Astrocyte (in vitro differentiated cells and primary cell): ENCODE data around the gene PLEKHF1. TPM values are rescaled to one million over a fixed set of nuclear protein-coding genes. Genes with fewer than 3 reads are reported as not detected.

Experiments used
- DNase-seq: peaks from one replicate; pipeline ENCODE4 v3.0.0-alpha.2; 2010; ENCODE audit warnings: low read depth
- FAIRE-seq: peaks from 2 replicates; lab custom pipeline; 2011; peaks lifted over from hg19 to GRCh38; lab: Jason Lieb, UNC
- H2AFZ ChIP-seq: 2 replicates; pipeline ENCODE4 v1.6.0; 2012; ENCODE audit warnings: low read depth, low read length, inconsistent platforms
- H3K27ac ChIP-seq: 2 replicates; pipeline ENCODE4 v1.5.1; 2011; ENCODE audit warnings: low read depth, low read length, inconsistent platforms
- H3K27me3 ChIP-seq: 2 replicates; pipeline ENCODE4 v1.6.0; 2011; ENCODE audit warnings: low read length, inconsistent platforms; ENCODE audit not compliant: insufficient read depth
- H3K36me3 ChIP-seq: 2 replicates; pipeline ENCODE4 v1.5.1; 2011; ENCODE audit warnings: low read length, inconsistent platforms; ENCODE audit not compliant: insufficient read depth
- H3K4me1 ChIP-seq: 2 replicates; pipeline ENCODE4 v1.5.1; 2011; ENCODE audit warnings: low read length, inconsistent platforms; ENCODE audit not compliant: insufficient read depth
- H3K4me2 ChIP-seq: 2 replicates; pipeline ENCODE4 v1.6.0; 2012; ENCODE audit warnings: low read length, inconsistent platforms
- H3K4me3 ChIP-seq: 2 replicates; pipeline ENCODE4 v1.5.1; 2011; ENCODE audit warnings: low read depth, mild to moderate bottlenecking, low read length, inconsistent platforms; ENCODE audit not compliant: insufficient read depth
- H3K79me2 ChIP-seq: 2 replicates; pipeline ENCODE4 v1.6.0; 2012; ENCODE audit warnings: mild to moderate bottlenecking, low read length, inconsistent platforms; ENCODE audit not compliant: insufficient read depth
- H3K9ac ChIP-seq: 2 replicates; pipeline ENCODE4 v1.6.0; 2012; ENCODE audit warnings: mild to moderate bottlenecking, low read length, inconsistent platforms
- H3K9me3 ChIP-seq: 2 replicates; pipeline ENCODE4 v1.5.1; 2012; ENCODE audit warnings: low read depth, mild to moderate bottlenecking, low read length, inconsistent platforms; ENCODE audit not compliant: insufficient read depth
- H4K20me1 ChIP-seq: 2 replicates; pipeline ENCODE4 v1.6.0; 2012; ENCODE audit warnings: low read length, inconsistent platforms; ENCODE audit not compliant: insufficient read depth
- H3K27ac Mint-ChIP-seq: one replicate; pipeline ENCODE4 v1.8.0; 2021; ENCODE audit warnings: mild to moderate bottlenecking, mixed read lengths; ENCODE audit not compliant: unreplicated experiment
- H3K27me3 Mint-ChIP-seq: one replicate; pipeline ENCODE4 v1.8.0; 2021; ENCODE audit warnings: low read depth, mixed read lengths; ENCODE audit not compliant: unreplicated experiment
- H3K36me3 Mint-ChIP-seq: one replicate; pipeline ENCODE4 v1.8.0; 2021; ENCODE audit warnings: low read depth, mixed read lengths; ENCODE audit not compliant: unreplicated experiment
- H3K4me1 Mint-ChIP-seq: one replicate; pipeline ENCODE4 v1.8.0; 2021; ENCODE audit warnings: low read depth, mixed read lengths; ENCODE audit not compliant: unreplicated experiment
- H3K4me3 Mint-ChIP-seq: one replicate; pipeline ENCODE4 v1.8.0; 2021; ENCODE audit warnings: mild to moderate bottlenecking, moderate library complexity, mixed read lengths; ENCODE audit not compliant: unreplicated experiment
- H3K9me3 Mint-ChIP-seq: one replicate; pipeline ENCODE4 v1.8.0; 2021; ENCODE audit warnings: mild to moderate bottlenecking, mixed read lengths; ENCODE audit not compliant: unreplicated experiment
- EZH2 ChIP-seq: IDR thresholded peaks from 2 replicates; pipeline ENCODE4 v1.6.1; 2012; ENCODE audit warnings: mild to moderate bottlenecking, low read length, inconsistent platforms; ENCODE audit not compliant: insufficient read depth
- total RNA-seq: library from RNA; stranded (reverse); gene quantifications from 2 replicates; pipeline ENCODE4 v1.2.1, GENCODE V29; 2021
- TF ChIP-seq, protein P1 (sequence below): IDR thresholded peaks from 2 replicates; pipeline ENCODE4 v1.5.1; 2011; ENCODE audit warnings: low read depth, mild to moderate bottlenecking, inconsistent platforms, low read length, moderate library complexity; ENCODE audit not compliant: insufficient read depth

Gene PLEKHF1
- total RNA-seq, 1 donor from 2014 or later, result 13.1 TPM

GRCh38 chr19:29677001-29677817 is 11.9 kb downstream of the PLEKHF1 start:
- Mint-ChIP-seq H3K4me1 (peaks cover 5% of the 10 kb centered on the region), H3K36me3 (peaks cover 6% of the 10 kb centered on the region), H3K9me3 (no peaks in the 10 kb centered on the region), H3K27me3 (peaks cover 2% of the 10 kb centered on the region), H3K4me3 (no peak overlapping the region), H3K27ac (no peak overlapping the region)
- Histone ChIP-seq H3K4me3 (no peak overlapping the region), H3K4me2 (no peak overlapping the region), H3K79me2 (no peaks in the 10 kb centered on the region), H2AFZ (no peak overlapping the region), H4K20me1 (peaks cover 17% of the 10 kb centered on the region), H3K4me1 (no peaks in the 10 kb centered on the region), H3K36me3 (no peaks in the 10 kb centered on the region), H3K27ac (no peak overlapping the region), H3K9ac (no peak overlapping the region), H3K9me3 (no peaks in the 10 kb centered on the region), H3K27me3 (no peaks in the 10 kb centered on the region)
- FAIRE-seq, result no peak
- TF ChIP-seq, protein P1, sequence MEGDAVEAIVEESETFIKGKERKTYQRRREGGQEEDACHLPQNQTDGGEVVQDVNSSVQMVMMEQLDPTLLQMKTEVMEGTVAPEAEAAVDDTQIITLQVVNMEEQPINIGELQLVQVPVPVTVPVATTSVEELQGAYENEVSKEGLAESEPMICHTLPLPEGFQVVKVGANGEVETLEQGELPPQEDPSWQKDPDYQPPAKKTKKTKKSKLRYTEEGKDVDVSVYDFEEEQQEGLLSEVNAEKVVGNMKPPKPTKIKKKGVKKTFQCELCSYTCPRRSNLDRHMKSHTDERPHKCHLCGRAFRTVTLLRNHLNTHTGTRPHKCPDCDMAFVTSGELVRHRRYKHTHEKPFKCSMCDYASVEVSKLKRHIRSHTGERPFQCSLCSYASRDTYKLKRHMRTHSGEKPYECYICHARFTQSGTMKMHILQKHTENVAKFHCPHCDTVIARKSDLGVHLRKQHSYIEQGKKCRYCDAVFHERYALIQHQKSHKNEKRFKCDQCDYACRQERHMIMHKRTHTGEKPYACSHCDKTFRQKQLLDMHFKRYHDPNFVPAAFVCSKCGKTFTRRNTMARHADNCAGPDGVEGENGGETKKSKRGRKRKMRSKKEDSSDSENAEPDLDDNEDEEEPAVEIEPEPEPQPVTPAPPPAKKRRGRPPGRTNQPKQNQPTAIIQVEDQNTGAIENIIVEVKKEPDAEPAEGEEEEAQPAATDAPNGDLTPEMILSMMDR, result no peak
- TF ChIP-seq EZH2, result no peak
- no peak for DNase-seq

- no peaks in the 10 kb centered on the region for H3K4me1 Mint-ChIP-seq
- FAIRE-seq, result no peak
- peaks cover 8% of the 10 kb centered on the region for H3K4me1 ChIP-seq
These were observed 13.3 kb downstream of the PLEKHF1 start for GRCh38 chr19:29678484-29679106.

More at GRCh38 chr19:29678484-29679106, 13.3 kb downstream of the PLEKHF1 start:
- no peak overlapping the region for H3K9ac ChIP-seq
- DNase-seq, result no peak
- no peaks in the 10 kb centered on the region for H3K27me3 ChIP-seq
- H3K27ac ChIP-seq, result no peak overlapping the region
- H3K9me3 ChIP-seq, result no peaks in the 10 kb centered on the region
- Mint-ChIP-seq H3K9me3 (no peaks in the 10 kb centered on the region), H3K36me3 (peaks cover 5% of the 10 kb centered on the region), H3K27me3 (peaks cover 2% of the 10 kb centered on the region), H3K4me3 (no peak overlapping the region), H3K27ac (no peak overlapping the region)
- no peaks in the 10 kb centered on the region for H3K36me3 ChIP-seq
- TF ChIP-seq, protein P1, result no peak
- no peak for TF ChIP-seq EZH2
- no peaks in the 10 kb centered on the region for H3K79me2 ChIP-seq
- no peak overlapping the region for H2AFZ ChIP-seq
- H3K4me2 ChIP-seq, result no peak overlapping the region
- H3K4me3 ChIP-seq, result no peak overlapping the region
- peaks cover 4% of the 10 kb centered on the region for H4K20me1 ChIP-seq
